BJ (cell line): ENCODE measurements around the gene P2RX3. TPM values are rescaled to one million over a fixed set of nuclear protein-coding genes. Genes with fewer than 3 reads are reported as not detected.
"Not testable (repeated sequence)": the region's sequence is repeated elsewhere in the genome, so short reads cannot be mapped to it uniquely, and the experiment has no call there.

Experiments used
- CTCF ChIA-PET: fragments of 350-600 bp; formaldehyde crosslinking; extraction: SDS; loops from one replicate; lab custom pipeline; 2021; ENCODE audit warnings: antibody characterized with exemption, inconsistent platforms; lab: Yijun Ruan, JAX
- POLR2A ChIA-PET: fragments of 300-600 bp; sonication (Branson Sonifier 250); formaldehyde crosslinking; extraction: SDS; loops from one replicate; lab custom pipeline; 2021; ENCODE audit warnings: antibody characterized with exemption; lab: Charles Lee
- DNase-seq: peaks from one replicate; pipeline ENCODE4 v3.0.0-alpha.2; 2011; ENCODE audit warnings: low read depth
- H3K27me3 ChIP-seq: 2 replicates; pipeline ENCODE4 v1.6.0; 2011; ENCODE audit warnings: low read length; ENCODE audit not compliant: control insufficient read depth, insufficient read depth
- H3K36me3 ChIP-seq: 2 replicates; pipeline ENCODE4 v1.5.1; 2011; ENCODE audit warnings: low read length; ENCODE audit not compliant: control insufficient read depth, insufficient read depth
- H3K4me3 ChIP-seq: 2 replicates; pipeline ENCODE4 v1.5.1; 2011; ENCODE audit warnings: low read depth, mild to moderate bottlenecking, control low read depth, low read length
- polyA plus RNA-seq: library from polyadenylated mRNA; depleted of rRNA; stranded (reverse); fragments of >200 nt; gene quantifications from 2 replicates; pipeline ENCODE4 v1.2.3, GENCODE V29; 2011
- TF ChIP-seq, protein P1 (sequence below): IDR thresholded peaks from 2 replicates; pipeline ENCODE4 v1.5.1; 2011; ENCODE audit warnings: low read depth, mild to moderate bottlenecking, control low read depth, inconsistent platforms, low read length, moderate library complexity; ENCODE audit not compliant: insufficient read depth

P2RX3 gene
- polyA plus RNA-seq, 1 experiment: not detected

- CTCF ChIA-PET: interaction anchor here (4.6 to 5.1 kb wide), 2 partner anchors 8 to 11 kb away, joined by 30 to 32 read pairs; no protein-coding TSS in a partner anchor
- TF ChIP-seq, protein P1, sequence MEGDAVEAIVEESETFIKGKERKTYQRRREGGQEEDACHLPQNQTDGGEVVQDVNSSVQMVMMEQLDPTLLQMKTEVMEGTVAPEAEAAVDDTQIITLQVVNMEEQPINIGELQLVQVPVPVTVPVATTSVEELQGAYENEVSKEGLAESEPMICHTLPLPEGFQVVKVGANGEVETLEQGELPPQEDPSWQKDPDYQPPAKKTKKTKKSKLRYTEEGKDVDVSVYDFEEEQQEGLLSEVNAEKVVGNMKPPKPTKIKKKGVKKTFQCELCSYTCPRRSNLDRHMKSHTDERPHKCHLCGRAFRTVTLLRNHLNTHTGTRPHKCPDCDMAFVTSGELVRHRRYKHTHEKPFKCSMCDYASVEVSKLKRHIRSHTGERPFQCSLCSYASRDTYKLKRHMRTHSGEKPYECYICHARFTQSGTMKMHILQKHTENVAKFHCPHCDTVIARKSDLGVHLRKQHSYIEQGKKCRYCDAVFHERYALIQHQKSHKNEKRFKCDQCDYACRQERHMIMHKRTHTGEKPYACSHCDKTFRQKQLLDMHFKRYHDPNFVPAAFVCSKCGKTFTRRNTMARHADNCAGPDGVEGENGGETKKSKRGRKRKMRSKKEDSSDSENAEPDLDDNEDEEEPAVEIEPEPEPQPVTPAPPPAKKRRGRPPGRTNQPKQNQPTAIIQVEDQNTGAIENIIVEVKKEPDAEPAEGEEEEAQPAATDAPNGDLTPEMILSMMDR: no peak
Measured at GRCh38 chr11:57358543-57358961, 20.4 kb downstream of the P2RX3 start.

GRCh38 chr11:57358991-57359390 is 20.8 kb downstream of the P2RX3 start:
- POLR2A ChIA-PET: no interaction called here
- no peak for DNase-seq
- Histone ChIP-seq H3K4me3 (no peak overlapping the region), H3K27me3 (peaks cover 6% of the 10 kb centered on the region), H3K36me3 (no peaks in the 10 kb centered on the region)
- TF ChIP-seq, protein P1: no peak
- CTCF ChIA-PET: interaction anchor here (2.7 to 5.1 kb wide), 3 partner anchors 9 to 168 kb away, joined by 7 to 32 read pairs (median 30); no protein-coding TSS in a partner anchor

More at GRCh38 chr11:57358543-57358961, 20.4 kb downstream of the P2RX3 start:
- POLR2A ChIA-PET: no interaction called here
- peaks cover 6% of the 10 kb centered on the region for H3K27me3 ChIP-seq
- H3K4me3 ChIP-seq: no peak overlapping the region
- H3K36me3 ChIP-seq: no peaks in the 10 kb centered on the region
- DNase-seq: no peak

GRCh38 chr11:57359396-57359795 is 21.2 kb downstream of the P2RX3 start:
- H3K4me3 ChIP-seq: no peak overlapping the region
- ChIA-PET CTCF (interaction anchor here (2.7 to 5.1 kb wide), 3 partner anchors 9 to 168 kb away, joined by 7 to 32 read pairs (median 30); no protein-coding TSS in a partner anchor), POLR2A (no interaction called here)
- no peak for DNase-seq
- H3K27me3 ChIP-seq: peaks cover 6% of the 10 kb centered on the region
- TF ChIP-seq, protein P1: no peak
- no peaks in the 10 kb centered on the region for H3K36me3 ChIP-seq

GRCh38 chr11:57359896-57360690 is 21.9 kb downstream of the P2RX3 start:
- DNase-seq: no peak
- TF ChIP-seq, protein P1: no peak
- CTCF ChIA-PET: interaction anchor here (1.7 to 5.1 kb wide), 4 partner anchors 10 to 167 kb away, joined by 4 to 32 read pairs (median 18); no protein-coding TSS in a partner anchor
- Histone ChIP-seq H3K4me3 (no peak overlapping the region), H3K27me3 (peaks cover 6% of the 10 kb centered on the region), H3K36me3 (no peaks in the 10 kb centered on the region)
- POLR2A ChIA-PET: no interaction called here

GRCh38 chr11:57360991-57361390 is 22.8 kb downstream of the P2RX3 start:
- no peak for DNase-seq
- CTCF ChIA-PET: interaction anchor here (1.7 to 5.1 kb wide), 4 partner anchors 11 to 166 kb away, joined by 4 to 32 read pairs (median 18); no protein-coding TSS in a partner anchor
- Histone ChIP-seq H3K36me3 (no peaks in the 10 kb centered on the region), H3K27me3 (peaks cover 6% of the 10 kb centered on the region), H3K4me3 (no peak overlapping the region)
- POLR2A ChIA-PET: no interaction called here
- TF ChIP-seq, protein P1: no peak

DNA sequence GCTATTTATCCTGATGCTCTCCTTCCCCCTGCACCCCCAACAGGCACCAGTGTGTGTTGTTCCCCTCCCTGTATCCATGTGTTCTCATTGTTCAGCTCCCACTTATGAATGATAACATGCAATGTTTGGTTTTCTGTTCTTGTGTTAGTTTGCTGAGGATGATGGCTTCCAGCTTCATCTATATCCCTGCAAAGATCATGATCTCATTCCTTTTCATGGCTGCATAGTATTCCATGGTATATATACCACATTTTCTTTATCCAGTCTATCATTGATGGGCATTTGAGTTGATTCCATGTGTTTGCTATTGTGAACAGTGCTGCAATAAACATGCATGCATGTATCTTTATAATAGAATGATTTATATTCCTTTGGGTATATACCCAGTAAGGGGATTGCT is 23.3 kb downstream of the P2RX3 start:
- H3K27me3 ChIP-seq, H3K36me3 ChIP-seq, H3K4me3 ChIP-seq, POLR2A ChIA-PET, DNase-seq: not testable (repeated sequence)
- CTCF ChIA-PET: interaction anchor here (1.3 to 5.1 kb wide), 6 partner anchors 8 to 166 kb away, joined by 3 to 32 read pairs (median 6); no protein-coding TSS in a partner anchor
